NCI-H187 treated with DMSO at 0.1 percent for 48 hours (cell line): Measurements from ENCODE around the gene MS4A15.
"Not testable (repeated sequence)": the region's sequence is repeated elsewhere in the genome, so short reads cannot be mapped to it uniquely, and the experiment has no call there.

Experiments used
- DNase-seq: peaks from one replicate; lab custom pipeline; 2025; lab: John Stamatoyannopoulos, UW

Gene MS4A15

DNA sequence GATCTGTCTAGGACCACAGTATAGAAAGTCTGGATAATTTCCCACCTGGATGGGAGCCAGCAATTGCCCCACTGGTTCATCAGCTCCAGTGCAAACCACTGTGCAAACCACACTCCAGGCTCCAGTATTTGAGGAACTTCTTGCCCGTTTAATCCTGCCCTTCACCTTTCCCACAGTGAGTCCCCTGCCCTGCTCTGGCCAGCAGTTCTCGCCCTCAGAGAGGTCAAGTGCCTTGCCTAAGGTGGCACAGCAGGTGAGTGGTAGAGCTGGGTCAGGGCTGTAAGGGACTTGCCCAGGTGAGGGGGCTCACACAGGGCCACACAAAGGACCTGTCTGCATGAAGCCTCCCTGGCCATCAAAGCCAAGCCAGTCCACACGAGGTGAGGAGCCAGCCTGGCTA lies 52.6 kb downstream of the MS4A15 start:
- no peak for DNase-seq

DNA sequence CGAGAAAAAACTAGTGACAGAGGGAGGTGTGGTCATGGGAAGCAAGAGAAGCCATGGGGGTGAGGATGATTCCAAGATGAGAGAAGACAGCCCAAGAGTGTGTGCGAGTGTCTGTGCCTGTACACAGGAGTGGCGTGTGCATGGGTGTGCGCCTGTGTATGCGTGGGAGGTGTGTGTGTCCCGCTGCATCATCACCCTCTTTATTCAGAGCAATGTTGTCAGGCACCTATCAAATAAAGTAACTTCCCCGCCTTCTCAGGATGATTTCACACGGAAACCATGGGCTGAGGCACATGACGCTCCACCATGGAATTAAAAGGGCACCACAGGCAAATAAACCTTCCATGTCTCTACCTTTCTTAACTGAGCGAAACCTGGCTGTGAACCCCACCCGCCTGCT lies 53.0 kb downstream of the MS4A15 start:
- DNase-seq, result no peak

DNA sequence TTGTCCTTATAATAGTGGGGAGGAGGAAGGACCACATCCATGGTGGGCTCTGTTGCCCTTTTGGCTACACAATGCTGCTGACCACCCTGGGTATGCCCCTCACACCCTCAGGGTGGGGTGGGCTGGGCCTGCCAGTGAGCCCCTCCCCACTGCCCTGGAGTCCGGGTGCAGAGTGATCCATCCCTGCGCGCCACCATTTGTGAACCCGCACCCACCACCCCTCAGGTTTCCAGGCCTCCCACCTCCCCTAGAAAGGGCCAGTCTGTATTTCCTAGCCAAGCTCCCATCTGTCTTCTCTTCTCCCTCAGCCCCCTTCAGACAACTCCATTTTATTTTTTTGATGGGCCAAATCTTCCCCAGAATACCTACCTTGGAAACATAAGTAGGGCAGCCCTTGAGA lies 53.5 kb downstream of the MS4A15 start:
- DNase-seq, result no peak

DNA sequence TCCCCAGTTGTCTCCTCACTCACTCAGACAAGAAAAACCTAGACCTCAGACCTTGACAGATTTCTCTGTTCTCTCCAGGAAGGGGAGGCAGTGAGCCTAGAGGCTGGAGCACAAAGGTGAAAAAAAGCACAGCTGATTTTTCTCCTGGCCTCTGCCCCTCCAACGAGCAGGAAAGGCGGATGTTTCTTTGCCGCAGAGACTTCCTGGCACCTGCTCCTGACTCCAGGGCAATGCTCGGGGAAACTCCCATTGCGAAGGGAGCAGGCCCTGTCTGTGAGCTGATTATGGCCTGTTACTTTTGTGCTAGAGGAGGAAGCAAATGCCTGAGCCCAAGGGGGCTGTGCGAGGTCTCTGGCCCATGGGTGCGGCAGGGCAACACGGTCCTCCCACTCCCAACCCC lies 53.9 kb downstream of the MS4A15 start:
- no peak for DNase-seq

DNA sequence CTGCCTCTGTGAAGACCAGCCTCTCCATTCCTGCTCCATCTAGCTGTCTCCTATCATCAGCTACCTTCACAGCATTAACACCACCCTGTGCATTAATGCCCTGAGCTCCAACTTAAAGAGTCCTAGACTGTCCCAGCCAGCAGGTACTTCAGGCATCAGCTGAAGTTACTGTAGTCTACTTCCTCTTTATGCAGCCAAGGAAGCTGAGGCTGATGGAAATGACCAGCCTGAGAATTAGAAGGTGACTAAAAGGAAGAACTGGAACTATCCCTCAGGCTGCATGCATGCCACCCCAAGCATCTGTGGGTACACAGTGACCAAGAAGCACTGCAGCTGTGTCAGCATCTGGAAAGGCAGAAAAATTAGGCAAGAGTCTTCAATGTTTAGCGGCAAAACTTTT lies 56.7 kb downstream of the MS4A15 start:
- DNase-seq, result no peak

DNA sequence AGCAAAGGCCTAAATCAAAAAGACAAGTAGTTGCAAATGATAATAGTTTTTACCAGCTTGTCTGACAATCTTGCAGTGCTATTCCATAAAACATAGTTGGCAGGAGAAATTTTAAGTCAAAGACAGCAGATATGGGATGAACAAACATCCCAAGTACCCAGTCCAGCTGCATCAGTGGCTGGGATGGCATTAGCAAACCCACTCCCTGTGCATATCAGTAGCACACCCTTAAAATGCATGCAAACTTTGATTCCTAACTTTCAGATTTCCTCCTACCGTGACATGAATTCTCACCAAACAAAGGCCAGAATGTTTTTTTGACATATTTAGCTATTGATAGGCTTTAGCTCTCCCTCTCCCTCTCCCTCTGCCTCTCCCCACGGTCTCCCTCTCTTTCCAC lies 57.4 kb downstream of the MS4A15 start:
- DNase-seq, result no peak

DNA sequence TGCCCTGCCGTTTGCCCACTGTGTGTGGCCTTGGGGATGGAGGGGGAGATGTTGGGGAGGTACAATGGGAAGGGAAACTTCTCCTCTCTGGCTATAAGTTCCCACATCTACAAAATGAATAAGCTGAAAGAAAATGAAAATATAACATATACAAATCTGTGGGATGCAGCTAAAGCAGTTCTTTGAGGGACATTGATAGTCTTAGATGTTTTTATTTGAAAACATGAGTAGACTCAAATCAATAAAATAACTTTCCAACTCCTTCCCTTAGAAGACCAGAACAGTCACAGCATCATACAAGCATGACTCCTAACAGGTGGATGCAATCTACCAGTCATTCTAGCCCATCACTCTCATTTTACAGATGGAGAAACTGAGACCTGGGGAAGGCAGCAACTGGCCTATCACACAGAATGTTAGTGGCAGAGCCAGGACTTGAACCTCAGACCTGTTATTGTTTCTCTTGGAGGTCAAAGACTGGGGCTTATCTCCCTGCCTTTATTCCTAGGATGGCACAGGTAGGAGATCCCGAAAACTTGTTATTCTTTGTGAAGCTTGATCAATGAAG lies 60.0 kb downstream of the MS4A15 start:
- DNase-seq, result no peak

DNA sequence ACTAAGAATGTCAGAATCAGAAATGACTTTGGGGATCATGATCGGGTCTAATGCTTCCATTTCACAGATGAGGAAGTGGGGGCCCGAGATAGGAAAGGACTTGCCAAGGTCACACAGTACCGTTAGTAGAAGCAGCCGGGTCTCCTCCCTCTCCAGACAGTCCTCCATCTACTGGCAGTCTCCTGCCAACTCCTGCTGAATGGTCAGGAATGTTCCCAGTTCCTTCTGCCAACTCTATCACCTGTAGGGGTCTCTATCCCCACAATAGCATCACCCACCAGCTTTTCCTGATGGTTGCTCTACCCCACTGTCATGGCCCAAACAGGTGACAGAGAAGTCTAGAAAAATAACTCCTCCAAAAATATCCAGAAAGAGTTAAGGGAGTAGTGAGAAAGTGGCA lies 61.4 kb downstream of the MS4A15 start:
- no peak for DNase-seq

DNA sequence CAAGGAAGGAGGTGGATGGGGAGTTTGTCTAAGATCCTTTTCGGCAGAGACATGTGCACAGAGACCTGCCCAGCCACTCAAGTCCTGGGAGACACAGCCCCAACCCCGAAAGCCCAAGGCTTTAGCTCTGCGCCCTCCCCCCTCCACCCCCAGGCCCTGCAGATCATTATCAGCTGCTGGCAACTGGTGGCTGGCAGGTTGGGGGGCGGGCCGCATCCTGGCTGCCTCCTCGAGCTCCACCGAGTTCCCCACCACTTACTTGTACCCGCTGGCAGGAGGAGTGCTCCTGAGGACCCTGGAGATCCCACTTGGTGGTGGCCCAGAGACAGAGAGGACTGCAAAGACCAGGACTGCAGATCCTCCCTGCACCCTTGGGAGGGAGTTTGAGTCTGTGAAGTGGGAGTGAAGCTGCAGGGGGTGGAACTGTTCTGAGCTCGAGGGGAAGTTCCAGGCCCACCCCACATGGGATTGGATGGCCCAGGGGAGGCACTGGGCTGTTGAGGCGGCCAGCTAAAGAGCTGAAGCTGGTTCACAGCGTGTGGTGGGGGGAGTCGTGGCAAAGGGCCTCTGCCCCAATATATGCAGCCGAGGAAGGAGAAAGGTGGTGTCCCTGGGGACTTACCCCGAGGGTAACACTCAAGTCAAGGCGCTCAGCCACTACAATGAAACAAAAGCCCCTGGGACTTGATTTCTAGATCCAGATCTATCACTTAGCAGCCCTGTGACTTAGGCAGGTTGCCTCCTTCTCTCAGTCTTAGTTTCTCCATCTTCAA lies 65.3 kb downstream of the MS4A15 start:
- DNase-seq, result no peak

DNA sequence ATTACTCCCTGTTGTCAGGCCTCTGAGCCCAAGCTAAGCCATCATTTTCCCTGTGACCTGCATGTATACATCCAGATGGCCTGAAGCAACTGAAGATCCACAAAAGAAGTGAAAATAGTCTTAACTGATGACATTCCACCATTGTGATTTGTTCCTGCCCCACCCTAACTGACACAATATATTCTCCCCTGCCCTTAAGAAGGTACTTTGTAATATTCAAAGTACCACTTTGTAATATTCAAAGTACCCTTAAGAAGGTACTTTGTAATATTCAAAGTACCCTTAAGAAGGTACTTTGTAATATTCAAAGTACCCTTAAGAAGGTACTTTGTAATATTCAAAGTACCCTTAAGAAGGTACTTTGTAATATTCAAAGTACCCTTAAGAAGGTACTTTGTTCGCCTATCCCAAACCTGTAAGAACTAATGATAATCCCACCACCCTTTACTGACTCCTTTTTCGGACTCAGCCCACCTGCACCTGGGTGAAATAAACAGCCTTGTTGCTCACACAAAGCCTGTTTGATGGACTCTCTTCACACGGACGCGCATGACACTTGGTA lies 67.2 kb downstream of the MS4A15 start:
- DNase-seq, result not testable (repeated sequence)

DNA sequence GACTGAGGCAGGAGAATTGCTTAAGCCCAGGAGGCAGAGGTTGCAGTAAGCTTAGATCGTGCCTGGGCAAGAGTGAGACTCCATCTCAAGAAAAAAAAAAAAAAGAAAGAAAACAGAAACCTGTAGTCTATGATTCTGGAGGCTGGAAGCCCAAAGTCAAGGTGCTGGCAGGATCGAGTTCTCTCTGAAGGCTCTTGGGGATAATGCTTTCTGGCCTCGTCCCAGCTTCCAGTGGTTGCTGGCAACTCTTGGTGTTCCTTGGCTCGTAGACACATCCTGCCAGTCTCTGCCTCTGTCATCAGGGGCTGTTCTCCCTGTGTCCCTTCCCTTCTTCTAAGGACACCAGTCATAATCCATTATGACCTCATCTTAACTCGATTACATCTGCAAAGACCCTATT lies 68.5 kb downstream of the MS4A15 start:
- no peak for DNase-seq

DNA sequence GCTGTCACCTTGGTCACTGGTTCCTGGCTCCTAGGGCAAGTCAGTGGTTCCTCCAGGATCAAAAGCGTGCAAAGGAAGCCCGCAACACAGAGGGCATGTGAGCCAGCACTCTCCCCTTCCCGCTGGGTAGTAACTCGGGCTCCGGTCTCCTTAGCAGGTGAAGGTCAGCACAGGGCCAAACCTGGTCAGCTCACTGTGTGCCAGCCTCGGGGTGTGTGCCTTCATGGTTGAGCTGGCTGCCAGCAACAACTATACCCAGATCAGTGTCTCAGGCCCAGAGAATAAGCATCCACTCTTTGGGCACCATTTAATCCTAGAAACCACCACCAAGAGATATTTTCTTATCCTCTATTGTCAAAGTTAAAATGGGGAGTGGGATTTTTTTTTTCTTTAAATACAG lies 69.1 kb downstream of the MS4A15 start:
- DNase-seq, result no peak
